OCI-LY1 (cell line): ENCODE measurements around the gene IFIT3.

Experiments
- H2AFZ ChIP-seq: fragments of 200-600 bp; sonication (generic), shearing (Covaris generic); 2 replicates; pipeline ENCODE4 v1.6.0; 2014; ENCODE audit warnings: antibody characterized with exemption, mild to moderate bottlenecking, low read length
- H3F3A ChIP-seq: fragments of 200-600 bp; sonication (generic), shearing (Covaris generic); 2 replicates; pipeline ENCODE4 v1.6.0; 2014; ENCODE audit warnings: mild to moderate bottlenecking, antibody characterized with exemption, low read length, moderate library complexity; ENCODE audit not compliant: insufficient read depth
- H3K27ac ChIP-seq: fragments of 200-600 bp; sonication (generic); 2 replicates; pipeline ENCODE4 v1.5.1; 2014; ENCODE audit warnings: low read length, mixed run types, mild to moderate bottlenecking, low read depth; ENCODE audit not compliant: poor library complexity, severe bottlenecking
- H3K27me3 ChIP-seq: fragments of 200-600 bp; sonication (generic); 2 replicates; pipeline ENCODE4 v1.6.0; 2014; ENCODE audit warnings: antibody characterized with exemption, mild to moderate bottlenecking, low read length, moderate library complexity; ENCODE audit not compliant: insufficient read depth
- H3K36me3 ChIP-seq: fragments of 200-600 bp; sonication (generic); 2 replicates; pipeline ENCODE4 v1.6.1; 2014; ENCODE audit warnings: mild to moderate bottlenecking, antibody characterized with exemption, low read length, moderate library complexity, mixed read lengths; ENCODE audit not compliant: insufficient read depth
- H3K4me1 ChIP-seq: fragments of 200-600 bp; sonication (generic); 2 replicates; pipeline ENCODE4 v1.5.1; 2014; ENCODE audit warnings: mild to moderate bottlenecking, low read length, moderate library complexity; ENCODE audit not compliant: insufficient read depth, severe bottlenecking
- H3K4me2 ChIP-seq: fragments of 200-600 bp; sonication (generic), shearing (Covaris generic); 2 replicates; pipeline ENCODE4 v1.6.1; 2014; ENCODE audit warnings: low read length
- H3K4me3 ChIP-seq: fragments of 200-600 bp; sonication (generic); 2 replicates; pipeline ENCODE4 v1.5.1; 2014; ENCODE audit warnings: low read length, low read depth, mild to moderate bottlenecking, mixed read lengths; ENCODE audit not compliant: poor library complexity, severe bottlenecking
- H3K79me2 ChIP-seq: fragments of 200-600 bp; shearing (Covaris generic); 2 replicates; pipeline ENCODE4 v1.6.1; 2016; ENCODE audit warnings: mixed run types, low read length, mixed read lengths; ENCODE audit not compliant: insufficient read depth
- H3K9ac ChIP-seq: fragments of 200-600 bp; sonication (generic), shearing (Covaris generic); 2 replicates; pipeline ENCODE4 v1.6.1; 2014; ENCODE audit warnings: mild to moderate bottlenecking, low read length, mixed read lengths
- H3K9me2 ChIP-seq: fragments of 200-600 bp; sonication (generic), shearing (Covaris generic); 2 replicates; pipeline ENCODE4 v1.6.1; 2014; ENCODE audit warnings: low read depth, mild to moderate bottlenecking, low read length, mixed read lengths
- H3K9me3 ChIP-seq: fragments of 200-600 bp; shearing (Covaris generic); 2 replicates; pipeline ENCODE4 v1.6.1; 2014; ENCODE audit warnings: low read length, mixed read lengths
- H4K20me1 ChIP-seq: fragments of 200-600 bp; sonication (generic), shearing (Covaris generic); 2 replicates; pipeline ENCODE4 v1.6.0; 2016; ENCODE audit warnings: mild to moderate bottlenecking, low read length; ENCODE audit not compliant: insufficient read depth
- CTCF ChIP-seq: fragments of 200-600 bp; sonication (generic), shearing (Covaris generic); IDR thresholded peaks from 2 replicates; pipeline ENCODE4 v1.5.1; 2017; ENCODE audit warnings: mild to moderate bottlenecking, antibody characterized with exemption, low read length, moderate library complexity, mixed read lengths
- EZH2 ChIP-seq: fragments of 200-600 bp; sonication (generic), shearing (Covaris generic); IDR thresholded peaks from 2 replicates; pipeline ENCODE4 v1.8.0; 2017; ENCODE audit warnings: borderline replicate concordance, mixed run types, mild to moderate bottlenecking, antibody characterized with exemption, low read length, moderate library complexity, mixed read lengths

IFIT3 gene

GRCh38 chr10:89351780-89352597 is 24.2 kb downstream of the IFIT3 start:
- Histone ChIP-seq H4K20me1 (no peaks in the 10 kb centered on the region), H3F3A (no peaks in the 10 kb centered on the region), H2AFZ (no peak overlapping the region), H3K4me1 (no peaks in the 10 kb centered on the region), H3K9me2 (no peaks in the 10 kb centered on the region), H3K79me2 (no peaks in the 10 kb centered on the region), H3K4me2 (no peak overlapping the region), H3K36me3 (no peaks in the 10 kb centered on the region), H3K27me3 (no peaks in the 10 kb centered on the region), H3K9ac (no peak overlapping the region), H3K9me3 (no peaks in the 10 kb centered on the region), H3K27ac (no peak overlapping the region), H3K4me3 (no peak overlapping the region)
- TF ChIP-seq EZH2 (no peak), CTCF (no peak)

GRCh38 chr10:89352802-89353201 is 25.0 kb downstream of the IFIT3 start:
- Histone ChIP-seq H3K9me3 (no peaks in the 10 kb centered on the region), H3K36me3 (no peaks in the 10 kb centered on the region), H4K20me1 (no peaks in the 10 kb centered on the region), H3K79me2 (no peaks in the 10 kb centered on the region), H3K27me3 (no peaks in the 10 kb centered on the region), H3K9ac (no peak overlapping the region), H3K4me1 (no peaks in the 10 kb centered on the region), H3K27ac (no peak overlapping the region), H3K4me2 (no peak overlapping the region), H3K4me3 (no peak overlapping the region), H3K9me2 (no peaks in the 10 kb centered on the region), H3F3A (no peaks in the 10 kb centered on the region), H2AFZ (no peak overlapping the region)
- TF ChIP-seq EZH2 (no peak), CTCF (no peak)

- Histone ChIP-seq H2AFZ (no peak overlapping the region), H3K9me2 (no peaks in the 10 kb centered on the region), H3K9ac (no peak overlapping the region), H3K27ac (no peak overlapping the region), H3K4me2 (no peak overlapping the region), H3K79me2 (no peaks in the 10 kb centered on the region), H3K4me3 (no peak overlapping the region), H4K20me1 (no peaks in the 10 kb centered on the region), H3K9me3 (no peaks in the 10 kb centered on the region), H3K27me3 (no peaks in the 10 kb centered on the region), H3K36me3 (no peaks in the 10 kb centered on the region), H3F3A (no peaks in the 10 kb centered on the region), H3K4me1 (no peaks in the 10 kb centered on the region)
- TF ChIP-seq EZH2 (no peak), CTCF (no peak)
Measured at GRCh38 chr10:89355394-89355931, 27.7 kb downstream of the IFIT3 start.
